NCI-H69 (cell line): ENCODE measurements around the gene ACSF3.
"Not testable (repeated sequence)": the region's sequence is repeated elsewhere in the genome, so short reads cannot be mapped to it uniquely, and the experiment has no call there.

Experiments
- DNase-seq: peaks from one replicate; lab custom pipeline; 2025; lab: John Stamatoyannopoulos, UW

ACSF3 gene

GRCh38 chr16:89175280-89176146, 81.9 kb downstream of the ACSF3 start:
- peak; percentile 76 for DNase-seq

GRCh38 chr16:89176147-89176690, 82.6 kb downstream of the ACSF3 start:
- no peak for DNase-seq

GRCh38 chr16:89176717-89177116, 83.1 kb downstream of the ACSF3 start:
- no peak for DNase-seq

GRCh38 chr16:89177501-89177900, 83.8 kb downstream of the ACSF3 start:
- DNase-seq: no peak

GRCh38 chr16:89178453-89179147, 84.9 kb downstream of the ACSF3 start:
- DNase-seq: no peak

GRCh38 chr16:89179148-89179484, 85.5 kb downstream of the ACSF3 start:
- DNase-seq: no peak

- DNase-seq: no peak
These were observed 86.1 kb downstream of the ACSF3 start for GRCh38 chr16:89179656-89180315.

GRCh38 chr16:89183463-89183862, 89.8 kb downstream of the ACSF3 start:
- DNase-seq: no peak

GRCh38 chr16:89183975-89184676, 90.5 kb downstream of the ACSF3 start:
- DNase-seq: no peak

GRCh38 chr16:89184677-89184932, 91.0 kb downstream of the ACSF3 start:
- DNase-seq: no peak

- DNase-seq: peak; percentile 18
These were observed 91.5 kb downstream of the ACSF3 start for GRCh38 chr16:89184933-89185794.

GRCh38 chr16:89185887-89186592, 92.4 kb downstream of the ACSF3 start:
- not testable (repeated sequence) for DNase-seq

GRCh38 chr16:89186593-89187031, 93.0 kb downstream of the ACSF3 start:
- DNase-seq: not testable (repeated sequence)

- peak; percentile 31 for DNase-seq
These were observed 93.5 kb downstream of the ACSF3 start for GRCh38 chr16:89187032-89187769.

- no peak for DNase-seq
These were observed 94.2 kb downstream of the ACSF3 start for GRCh38 chr16:89187770-89188392.

GRCh38 chr16:89188471-89189357, 95.1 kb downstream of the ACSF3 start:
- DNase-seq: not testable (repeated sequence)

GRCh38 chr16:89189358-89190025, 95.8 kb downstream of the ACSF3 start:
- DNase-seq: no peak
